Measurements from ENCODE around the gene TNFRSF6B. TPM values are rescaled to one million over a fixed set of nuclear protein-coding genes. Genes with fewer than 3 reads are reported as not detected.

Gene TNFRSF6B
- total and polyA plus RNA-seq, 2 of the 4 experiments (the other 2 are of a cell fraction) = 1.3 to 11.0 TPM

GRCh38 chr20:63737695-63737944 is 41.2 kb downstream of the TNFRSF6B start:
- Histone ChIP-seq H3K4me1 (ENCODE audit: control insufficient read depth, insufficient read depth, low read length) (peaks cover 10% of the 10 kb centered on the region), H4K5ac (ENCODE audit: low read depth, low read length) (no peak overlapping the region), H2AK5ac (ENCODE audit: low read depth, low read length) (no peak overlapping the region), H2BK120ac (ENCODE audit: low read depth, low read length) (no peak overlapping the region), H3K56ac (ENCODE audit: extremely low read depth, insufficient read depth, low read length) (no peak overlapping the region), H3K4me2 (ENCODE audit: low read depth, low read length) (no peak overlapping the region), H3K23ac (ENCODE audit: low read depth, low read length) (no peak overlapping the region), H4K91ac (ENCODE audit: insufficient read depth, low read depth, low read length) (no peak overlapping the region), H2AFZ (replicated peaks; ENCODE audit: low read length, poor library complexity) (no peak overlapping the region), H3K9me3 (ENCODE audit: control insufficient read depth, insufficient read depth, low read length) (no peaks in the 10 kb centered on the region), H3K27me3 (ENCODE audit: control insufficient read depth, insufficient read depth, low read length) (no peaks in the 10 kb centered on the region), H3K36me3 (ENCODE audit: control insufficient read depth, insufficient read depth, low read length) (peaks cover 43% of the 10 kb centered on the region), H3K14ac (replicated peaks; ENCODE audit: low read depth, low read length) (no peak overlapping the region), H3K18ac (ENCODE audit: low read depth, low read length) (no peak overlapping the region), H2BK20ac (ENCODE audit: low read depth, low read length) (no peak overlapping the region), H4K20me1 (ENCODE audit: insufficient read depth, low read length) (peaks cover 32% of the 10 kb centered on the region), H2BK5ac (ENCODE audit: low read depth, low read length, poor library complexity, severe bottlenecking) (no peak overlapping the region), H2BK15ac (ENCODE audit: low read depth, low read length) (no peak overlapping the region), H3K4ac (ENCODE audit: low read depth, low read length) (no peak overlapping the region), H3K9ac (ENCODE audit: low read depth, low read length) (no peak overlapping the region), H3K4me3 (ENCODE audit: insufficient read depth, low read depth, low read length) (no peak overlapping the region), H3K27ac (ENCODE audit: insufficient read depth, low read length) (no peak overlapping the region), H3K79me1 (ENCODE audit: low read depth in 1 of 2, low read length in 2 of 2) (peaks cover 8 to 27% of the 10 kb centered on the region in 2 experiments; a peak in 3 of 4 replicates), H3K9me1 (ENCODE audit: insufficient read depth, low read length) (peaks cover 4% of the 10 kb centered on the region), H4K8ac (ENCODE audit: low read depth in 2 of 2, low read length in 2 of 2) (no peak overlapping the region), H2AK9ac (replicated peaks; ENCODE audit: low read depth, low read length, poor library complexity) (no peak overlapping the region)
- dilution Hi-C loops (cut with HindIII; ENCODE audit: low sequenced_read_pairs, unreplicated experiment) (no loop called here), intact Hi-C loops (cut with micrococcal nuclease) (no loop called here), in situ Hi-C loops (cut with MboI; ENCODE audit: low sequenced_read_pairs) (no loop called here)
- no peak for ATAC-seq (ENCODE audit: low read depth)
- DNase-seq = no peak
- TF ChIP-seq USF2 (IDR thresholded peaks at IDR 0.05; ENCODE audit: low read depth, low read length) = no peak
- TF ChIP-seq MAFK (IDR thresholded peaks at IDR 0.05; ENCODE audit: low read depth, low read length) = no peak
- TF ChIP-seq SMC3 (IDR thresholded peaks at IDR 0.05; ENCODE audit: low read depth, low read length) = no peak
- TF ChIP-seq RCOR1 (IDR thresholded peaks at IDR 0.05; ENCODE audit: insufficient replicate concordance, low read length) = no peak
- no peak for TF ChIP-seq POLR2A (IDR thresholded peaks at IDR 0.05; ENCODE audit: low read depth, low read length)
- no peak for TF ChIP-seq FOS (IDR thresholded peaks at IDR 0.05; ENCODE audit: low read depth, low read length)
- TF ChIP-seq MXI1 (IDR thresholded peaks at IDR 0.05; ENCODE audit: borderline replicate concordance, low read depth, low read length) = no peak
- no peak for TF ChIP-seq RFX5 (IDR thresholded peaks at IDR 0.05; ENCODE audit: low read depth, low read length)
- TF ChIP-seq BHLHE40 (IDR thresholded peaks at IDR 0.05; ENCODE audit: low read depth, low read length) = no peak
- TF ChIP-seq CHD1 (IDR thresholded peaks at IDR 0.05; ENCODE audit: low read depth, low read length) = no peak
- 66% methylated on average over 12 of the region's 26 CpGs; no CpG with 5 or more reads in 1 of the 2 experiments for WGBS, 2 experiments (ENCODE audit: extremely low coverage in 2 of 2, insufficient read length in 1 of 2)
- ChIA-PET POLR2A (ENCODE audit: unreplicated experiment) (no interaction called here), CTCF (no interaction called here)
- BruUV-seq (replicated peaks) = no TSS peak
